Central memory CD8-positive, alpha-beta T cell (primary cell): ENCODE data around the gene CD180.

Source experiments
- ATAC-seq: fragments of 150-1000 bp; cut with Tn5 transposase; replicated peaks from 2 replicates; pipeline ENCODE4 v1.10.0; 2022; ENCODE audit warnings: mild to moderate bottlenecking, moderate FRiP score, moderate number of reproducible peaks; ENCODE audit not compliant: poor library complexity, severe bottlenecking; ENCODE audit errors: extremely low read depth
- DNase-seq, 2 donors: peaks; one replicate each; pipeline ENCODE4 v3.0.0; 2021; ENCODE audit warnings: low spot score in 2 of 2
- H3K27ac Mint-ChIP-seq: one replicate; pipeline ENCODE4 v1.8.0; 2022; ENCODE audit warnings: low read depth, mild to moderate bottlenecking, moderate library complexity, mixed read lengths
- H3K27me3 Mint-ChIP-seq: one replicate; pipeline ENCODE4 v1.8.0; 2022; ENCODE audit warnings: mixed read lengths
- H3K36me3 Mint-ChIP-seq: one replicate; pipeline ENCODE4 v1.8.0; 2022; ENCODE audit warnings: mild to moderate bottlenecking, moderate library complexity, mixed read lengths; ENCODE audit not compliant: insufficient read depth
- H3K4me1 Mint-ChIP-seq: one replicate; pipeline ENCODE4 v1.8.0; 2022; ENCODE audit warnings: mixed read lengths
- H3K4me3 Mint-ChIP-seq: one replicate; pipeline ENCODE4 v1.8.0; 2022; ENCODE audit warnings: mild to moderate bottlenecking, moderate library complexity, mixed read lengths
- H3K9me3 Mint-ChIP-seq: one replicate; pipeline ENCODE4 v1.8.0; 2022; ENCODE audit warnings: mixed read lengths

Gene CD180

GRCh38 chr5:67196537-67197059 lies at the start of gene CD180:
Gene CD180 (minus strand): TSS chr5:67196799. CDS start chr5:67196641, 158 bp downstream.
- Mint-ChIP-seq H3K36me3 (no peaks in the 10 kb centered on the region), H3K27ac (no peak within 1 kb of the TSS), H3K4me1 (peaks cover 25% of the 10 kb centered on the region), H3K9me3 (peaks cover 6% of the 10 kb centered on the region), H3K4me3 (peak within 1 kb of the TSS; percentile 17), H3K27me3 (no peaks in the 10 kb centered on the region)
- ATAC-seq (no peak), DNase-seq (no peak)

GRCh38 chr5:67246108-67246507 lies 49.5 kb upstream of the CD180 start:
- peaks cover 6% of the 10 kb centered on the region for H3K4me1 Mint-ChIP-seq
- H3K27me3 Mint-ChIP-seq, result no peaks in the 10 kb centered on the region
- ATAC-seq (peak; percentile 36), DNase-seq (no peak)
- H3K9me3 Mint-ChIP-seq, result no peaks in the 10 kb centered on the region
- H3K4me3 Mint-ChIP-seq, result no peak overlapping the region
- no peak overlapping the region for H3K27ac Mint-ChIP-seq
- H3K36me3 Mint-ChIP-seq, result peaks cover 2% of the 10 kb centered on the region

- Mint-ChIP-seq H3K36me3 (peaks cover 2% of the 10 kb centered on the region), H3K27ac (no peak overlapping the region), H3K4me1 (peaks cover 6% of the 10 kb centered on the region), H3K9me3 (no peaks in the 10 kb centered on the region), H3K27me3 (no peaks in the 10 kb centered on the region), H3K4me3 (no peak overlapping the region)
- no peak for DNase-seq
- ATAC-seq, result no peak
Observed at GRCh38 chr5:67245259-67245846, 48.8 kb upstream of the CD180 start.

- no peak for ATAC-seq
- H3K27me3 Mint-ChIP-seq, result no peaks in the 10 kb centered on the region
- H3K36me3 Mint-ChIP-seq, result peaks cover 2% of the 10 kb centered on the region
- H3K9me3 Mint-ChIP-seq, result no peaks in the 10 kb centered on the region
- H3K4me1 Mint-ChIP-seq, result peaks cover 6% of the 10 kb centered on the region
- no peak for DNase-seq
- no peak overlapping the region for H3K27ac Mint-ChIP-seq
- H3K4me3 Mint-ChIP-seq, result no peak overlapping the region
Observed at GRCh38 chr5:67244345-67244793, 47.8 kb upstream of the CD180 start.

GRCh38 chr5:67243944-67244343 lies 47.3 kb upstream of the CD180 start:
- H3K36me3 Mint-ChIP-seq, result peaks cover 2% of the 10 kb centered on the region
- DNase-seq (no peak), ATAC-seq (no peak)
- H3K4me3 Mint-ChIP-seq, result no peak overlapping the region
- no peaks in the 10 kb centered on the region for H3K9me3 Mint-ChIP-seq
- H3K4me1 Mint-ChIP-seq, result peaks cover 6% of the 10 kb centered on the region
- no peaks in the 10 kb centered on the region for H3K27me3 Mint-ChIP-seq
- H3K27ac Mint-ChIP-seq, result no peak overlapping the region

GRCh38 chr5:67243349-67243748 lies 46.8 kb upstream of the CD180 start:
- Mint-ChIP-seq H3K9me3 (no peaks in the 10 kb centered on the region), H3K27ac (no peak overlapping the region), H3K4me3 (no peak overlapping the region), H3K27me3 (no peaks in the 10 kb centered on the region), H3K36me3 (peaks cover 2% of the 10 kb centered on the region), H3K4me1 (peaks cover 6% of the 10 kb centered on the region)
- DNase-seq (no peak), ATAC-seq (no peak)

- no peaks in the 10 kb centered on the region for H3K9me3 Mint-ChIP-seq
- H3K4me3 Mint-ChIP-seq, result no peak overlapping the region
- peaks cover 6% of the 10 kb centered on the region for H3K4me1 Mint-ChIP-seq
- no peak for DNase-seq
- ATAC-seq, result no peak
- peaks cover 3% of the 10 kb centered on the region for H3K27me3 Mint-ChIP-seq
- peaks cover 2% of the 10 kb centered on the region for H3K36me3 Mint-ChIP-seq
- H3K27ac Mint-ChIP-seq, result no peak overlapping the region
Observed at GRCh38 chr5:67241326-67241725, 44.7 kb upstream of the CD180 start.

- no peak for DNase-seq
- no peak overlapping the region for H3K4me3 Mint-ChIP-seq
- no peak for ATAC-seq
Observed at GRCh38 chr5:67240846-67241245, 44.2 kb upstream of the CD180 start.

GRCh38 chr5:67240065-67240464 lies 43.5 kb upstream of the CD180 start:
- Mint-ChIP-seq H3K27me3 (peaks cover 11% of the 10 kb centered on the region), H3K36me3 (peaks cover 2% of the 10 kb centered on the region), H3K4me1 (peaks cover 6% of the 10 kb centered on the region), H3K4me3 (no peak overlapping the region), H3K9me3 (no peaks in the 10 kb centered on the region), H3K27ac (no peak overlapping the region)
- DNase-seq (no peak), ATAC-seq (no peak)

More at GRCh38 chr5:67240846-67241245, 44.2 kb upstream of the CD180 start:
- H3K27ac Mint-ChIP-seq, result no peak overlapping the region
- peaks cover 8% of the 10 kb centered on the region for H3K27me3 Mint-ChIP-seq
- H3K36me3 Mint-ChIP-seq, result peaks cover 2% of the 10 kb centered on the region
- peaks cover 6% of the 10 kb centered on the region for H3K4me1 Mint-ChIP-seq
- H3K9me3 Mint-ChIP-seq, result no peaks in the 10 kb centered on the region

- H3K27me3 Mint-ChIP-seq, result peaks cover 26% of the 10 kb centered on the region
- no peak overlapping the region for H3K4me3 Mint-ChIP-seq
- H3K36me3 Mint-ChIP-seq, result peaks cover under 1% of the 10 kb centered on the region
- H3K9me3 Mint-ChIP-seq, result no peaks in the 10 kb centered on the region
- no peak overlapping the region for H3K27ac Mint-ChIP-seq
- peaks cover 11% of the 10 kb centered on the region for H3K4me1 Mint-ChIP-seq
- DNase-seq (no peak), ATAC-seq (no peak)
Observed at GRCh38 chr5:67238191-67238590, 41.6 kb upstream of the CD180 start.

GRCh38 chr5:67235399-67236110 lies 39.0 kb upstream of the CD180 start:
- H3K27ac Mint-ChIP-seq, result no peak overlapping the region
- ATAC-seq (no peak), DNase-seq (no peak)
- H3K36me3 Mint-ChIP-seq, result no peaks in the 10 kb centered on the region
- peaks cover 26% of the 10 kb centered on the region for H3K27me3 Mint-ChIP-seq
- H3K4me3 Mint-ChIP-seq, result no peak overlapping the region
- no peaks in the 10 kb centered on the region for H3K9me3 Mint-ChIP-seq
- H3K4me1 Mint-ChIP-seq, result peaks cover 5% of the 10 kb centered on the region

- no peaks in the 10 kb centered on the region for H3K9me3 Mint-ChIP-seq
- H3K27me3 Mint-ChIP-seq, result peaks cover 26% of the 10 kb centered on the region
- no peak for DNase-seq
- H3K4me3 Mint-ChIP-seq, result no peak overlapping the region
- no peaks in the 10 kb centered on the region for H3K36me3 Mint-ChIP-seq
- H3K27ac Mint-ChIP-seq, result no peak overlapping the region
- peaks cover 5% of the 10 kb centered on the region for H3K4me1 Mint-ChIP-seq
- no peak for ATAC-seq
Observed at GRCh38 chr5:67234671-67235176, 38.1 kb upstream of the CD180 start.

- Mint-ChIP-seq H3K9me3 (no peaks in the 10 kb centered on the region), H3K36me3 (no peaks in the 10 kb centered on the region), H3K4me3 (no peak overlapping the region), H3K27ac (no peak overlapping the region), H3K27me3 (peaks cover 26% of the 10 kb centered on the region), H3K4me1 (peaks cover 5% of the 10 kb centered on the region)
- DNase-seq, result no peak
- ATAC-seq, result no peak
Observed at GRCh38 chr5:67233075-67233474, 36.5 kb upstream of the CD180 start.
